ENCODE results near the gene PDXK. TPM values are rescaled to one million over a fixed set of nuclear protein-coding genes. Genes with fewer than 3 reads are reported as not detected.
A peak's percentile ranks its signal among the peaks of the same experiment; 100 is the strongest.

Gene PDXK
- total RNA-seq, 1 donor from 2014 or later: 72.0 TPM

- TF ChIP-seq, protein P1, sequence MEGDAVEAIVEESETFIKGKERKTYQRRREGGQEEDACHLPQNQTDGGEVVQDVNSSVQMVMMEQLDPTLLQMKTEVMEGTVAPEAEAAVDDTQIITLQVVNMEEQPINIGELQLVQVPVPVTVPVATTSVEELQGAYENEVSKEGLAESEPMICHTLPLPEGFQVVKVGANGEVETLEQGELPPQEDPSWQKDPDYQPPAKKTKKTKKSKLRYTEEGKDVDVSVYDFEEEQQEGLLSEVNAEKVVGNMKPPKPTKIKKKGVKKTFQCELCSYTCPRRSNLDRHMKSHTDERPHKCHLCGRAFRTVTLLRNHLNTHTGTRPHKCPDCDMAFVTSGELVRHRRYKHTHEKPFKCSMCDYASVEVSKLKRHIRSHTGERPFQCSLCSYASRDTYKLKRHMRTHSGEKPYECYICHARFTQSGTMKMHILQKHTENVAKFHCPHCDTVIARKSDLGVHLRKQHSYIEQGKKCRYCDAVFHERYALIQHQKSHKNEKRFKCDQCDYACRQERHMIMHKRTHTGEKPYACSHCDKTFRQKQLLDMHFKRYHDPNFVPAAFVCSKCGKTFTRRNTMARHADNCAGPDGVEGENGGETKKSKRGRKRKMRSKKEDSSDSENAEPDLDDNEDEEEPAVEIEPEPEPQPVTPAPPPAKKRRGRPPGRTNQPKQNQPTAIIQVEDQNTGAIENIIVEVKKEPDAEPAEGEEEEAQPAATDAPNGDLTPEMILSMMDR (IDR thresholded peaks at IDR 0.05; ENCODE audit: unreplicated experiment): no peak
- no peak overlapping the region for H3K4me3 Mint-ChIP-seq (ENCODE audit: unreplicated experiment)
- H3K9me3 Mint-ChIP-seq (ENCODE audit: unreplicated experiment): no peaks in the 10 kb centered on the region
- peaks cover 32% of the 10 kb centered on the region for H3K36me3 Mint-ChIP-seq (ENCODE audit: low read depth, unreplicated experiment)
- H3K27me3 Mint-ChIP-seq (ENCODE audit: unreplicated experiment): peaks cover 7% of the 10 kb centered on the region
- DNase-seq (ENCODE audit: low spot score): no peak
- no peak overlapping the region for H3K27ac Mint-ChIP-seq (ENCODE audit: unreplicated experiment)
- H3K4me1 Mint-ChIP-seq (ENCODE audit: unreplicated experiment): no peaks in the 10 kb centered on the region
Observed at GRCh38 chr21:43800124-43800523, 81.2 kb downstream of the PDXK start.

DNA sequence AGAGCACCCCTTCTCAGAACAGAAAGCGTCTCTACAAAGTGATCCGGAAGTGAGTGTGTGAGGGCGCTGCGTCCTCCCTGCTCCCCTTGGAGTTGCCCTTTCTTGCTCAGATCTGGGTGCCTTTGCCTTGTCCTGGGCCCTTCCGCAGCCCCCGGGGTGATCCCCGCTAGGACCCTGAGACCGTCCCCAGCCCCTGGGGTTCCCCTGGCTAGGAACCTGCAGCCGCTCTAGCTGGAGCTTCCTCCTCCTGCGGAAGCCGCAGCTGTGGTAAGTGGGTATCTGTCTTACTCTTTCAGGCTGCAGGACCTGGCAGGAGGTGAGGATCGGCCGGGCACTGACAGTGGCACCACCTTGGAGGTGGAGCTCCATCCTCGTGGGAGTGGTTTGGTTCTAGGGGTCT, 81.6 kb downstream of the PDXK start:
- Mint-ChIP-seq H3K36me3 (ENCODE audit: low read depth, unreplicated experiment) (peaks cover 29% of the 10 kb centered on the region), H3K9me3 (ENCODE audit: unreplicated experiment) (no peaks in the 10 kb centered on the region), H3K4me3 (ENCODE audit: unreplicated experiment) (peak overlapping the region; percentile 23), H3K27me3 (ENCODE audit: unreplicated experiment) (peaks cover 7% of the 10 kb centered on the region), H3K27ac (ENCODE audit: unreplicated experiment) (no peak overlapping the region), H3K4me1 (ENCODE audit: unreplicated experiment) (no peaks in the 10 kb centered on the region)
- TF ChIP-seq, protein P1 (IDR thresholded peaks at IDR 0.05; ENCODE audit: unreplicated experiment): no peak
- DNase-seq (ENCODE audit: low spot score): no peak

DNA sequence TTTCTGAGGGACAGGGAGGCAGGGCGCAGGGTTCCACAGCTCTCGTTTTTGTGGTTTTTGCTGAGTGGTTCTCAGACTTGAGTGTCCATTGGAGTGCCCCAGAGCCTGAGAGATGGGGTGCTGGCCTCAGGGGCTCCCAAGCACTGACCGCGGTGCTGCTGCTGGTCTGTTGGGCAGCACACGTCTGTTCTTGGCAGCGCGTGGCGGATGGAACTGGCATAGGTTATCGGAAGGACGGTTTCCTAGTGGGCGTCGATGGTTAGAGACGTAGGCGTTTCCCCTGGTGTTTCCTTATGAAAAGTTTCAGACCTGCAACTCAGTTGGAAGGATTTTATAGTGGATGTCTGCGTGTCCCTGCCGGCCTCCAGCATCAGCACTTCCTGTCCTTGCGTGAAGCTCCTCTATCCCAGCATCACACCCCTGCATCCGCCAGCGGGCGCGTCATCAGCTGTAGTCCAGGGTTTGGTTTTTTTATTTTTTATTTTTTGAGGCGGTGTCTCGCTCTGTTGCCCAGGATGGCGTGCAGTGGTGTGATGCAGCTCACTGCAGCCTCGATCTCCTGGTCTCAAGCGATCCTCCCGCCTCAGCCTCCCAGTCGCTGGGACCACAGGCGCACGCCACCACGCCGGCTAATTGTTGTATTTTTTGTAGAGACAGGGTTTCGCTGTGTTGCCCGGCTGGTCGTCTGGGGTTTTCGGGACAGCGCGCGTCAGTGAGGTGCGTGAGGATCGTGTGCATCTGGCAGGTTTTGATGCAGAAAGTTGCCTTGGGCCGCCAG, 82.3 kb downstream of the PDXK start:
- Mint-ChIP-seq H3K9me3 (ENCODE audit: unreplicated experiment) (no peaks in the 10 kb centered on the region), H3K27me3 (ENCODE audit: unreplicated experiment) (peaks cover 9% of the 10 kb centered on the region), H3K4me3 (ENCODE audit: unreplicated experiment) (peak overlapping the region; percentile 23), H3K4me1 (ENCODE audit: unreplicated experiment) (peaks cover 3% of the 10 kb centered on the region), H3K27ac (ENCODE audit: unreplicated experiment) (no peak overlapping the region), H3K36me3 (ENCODE audit: low read depth, unreplicated experiment) (peaks cover 29% of the 10 kb centered on the region)
- TF ChIP-seq, protein P1 (IDR thresholded peaks at IDR 0.05; ENCODE audit: unreplicated experiment): no peak
- no peak for DNase-seq (ENCODE audit: low spot score)

DNA sequence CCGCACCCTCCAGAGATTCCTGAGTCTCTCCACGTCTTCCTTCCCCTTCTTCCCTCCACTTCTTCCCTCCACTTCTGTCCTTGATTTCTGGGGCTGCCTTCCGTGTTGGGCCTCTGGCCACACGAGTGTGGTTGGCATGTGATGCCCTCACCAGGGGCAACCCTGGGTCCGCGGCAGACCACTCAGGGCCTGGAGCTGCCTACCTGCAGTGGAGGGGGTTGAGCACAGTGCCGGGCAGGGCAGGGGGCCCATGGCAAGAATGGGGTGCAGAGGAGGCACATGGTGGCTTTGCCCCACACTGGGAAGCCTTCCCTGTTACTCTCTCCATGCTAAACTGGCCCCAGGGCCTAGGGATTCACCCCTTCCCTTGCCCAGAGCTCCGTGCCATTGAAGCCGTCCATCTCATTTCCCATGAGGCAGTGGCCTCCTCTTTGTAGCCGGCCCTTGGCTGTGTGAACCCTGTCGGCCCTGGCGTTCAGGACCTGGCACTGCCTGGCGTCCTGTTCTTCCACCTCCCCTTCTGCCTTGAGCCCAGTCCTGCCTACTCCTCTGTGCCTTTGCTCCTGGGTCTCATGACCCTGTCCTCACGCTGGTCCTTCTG, 83.9 kb downstream of the PDXK start:
- TF ChIP-seq, protein P1 (IDR thresholded peaks at IDR 0.05; ENCODE audit: unreplicated experiment): no peak
- no peak overlapping the region for H3K4me3 Mint-ChIP-seq (ENCODE audit: unreplicated experiment)
- DNase-seq (ENCODE audit: low spot score): no peak
- H3K36me3 Mint-ChIP-seq (ENCODE audit: low read depth, unreplicated experiment): peaks cover 19% of the 10 kb centered on the region
- no peaks in the 10 kb centered on the region for H3K9me3 Mint-ChIP-seq (ENCODE audit: unreplicated experiment)
- peaks cover 9% of the 10 kb centered on the region for H3K27me3 Mint-ChIP-seq (ENCODE audit: unreplicated experiment)
- H3K27ac Mint-ChIP-seq (ENCODE audit: unreplicated experiment): no peak overlapping the region
- H3K4me1 Mint-ChIP-seq (ENCODE audit: unreplicated experiment): peaks cover 9% of the 10 kb centered on the region

Measured in endothelial cell (in vitro differentiated cells).